ENCODE results near the gene MMP13. TPM values are rescaled to one million over a fixed set of nuclear protein-coding genes. Genes with fewer than 3 reads are reported as not detected.

Gene MMP13
- total RNA-seq, 1 donor from 2014 or later = not detected

DNA sequence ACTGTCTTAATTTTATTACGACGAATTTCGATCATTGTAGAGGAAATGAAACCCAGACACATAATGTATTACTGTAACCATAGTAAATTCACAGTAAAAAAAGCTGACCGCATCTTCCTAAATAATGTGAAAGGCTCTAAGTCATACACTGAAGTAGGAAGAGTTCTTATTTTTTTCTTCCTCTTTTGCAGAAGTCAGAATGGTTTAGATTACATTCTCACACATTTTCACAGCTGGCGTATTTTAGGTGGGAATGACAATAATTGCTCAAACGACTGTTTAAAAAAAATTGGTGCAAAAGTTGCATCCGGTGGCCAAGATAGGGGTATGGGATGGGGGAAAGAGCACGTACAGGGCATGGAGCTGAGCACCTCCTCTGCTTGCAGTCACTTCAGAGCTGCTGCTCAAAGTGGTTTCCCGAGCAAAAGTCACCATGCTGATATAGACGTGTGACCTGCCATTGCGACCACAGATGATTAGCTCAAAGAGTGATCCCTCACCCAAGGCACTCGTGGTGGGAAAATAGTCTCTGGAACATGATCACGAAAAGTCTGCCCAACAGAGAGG, 35.3 kb downstream of the MMP13 start:
- no peaks in the 10 kb centered on the region for H3K36me3 Mint-ChIP-seq
- no peak overlapping the region for H3K4me3 Mint-ChIP-seq
- H3K4me2 ChIP-seq = no peak overlapping the region
- H3K9ac ChIP-seq = no peak overlapping the region
- no peaks in the 10 kb centered on the region for H3K9me3 ChIP-seq (ENCODE audit: low read depth)
- DNase-seq (ENCODE audit: low spot score) = no peak
- H3K4me1 Mint-ChIP-seq = no peaks in the 10 kb centered on the region
- no peak overlapping the region for H3K27ac ChIP-seq
- no peaks in the 10 kb centered on the region for H3K9me3 Mint-ChIP-seq
- H2AFZ ChIP-seq (replicated peaks) = no peak overlapping the region
- H3K27me3 ChIP-seq = no peaks in the 10 kb centered on the region
- no peak overlapping the region for H3K27ac Mint-ChIP-seq
- TF ChIP-seq EZH2 (IDR thresholded peaks at IDR 0.05) (no peak), EZH2phosphoT487 (IDR thresholded peaks at IDR 0.05) (no peak), CTCF (IDR thresholded peaks at IDR 0.05) (no peak)
- H3K36me3 ChIP-seq = no peaks in the 10 kb centered on the region
- H3K27me3 Mint-ChIP-seq (ENCODE audit: insufficient read depth, low read depth) = peaks cover 3% of the 10 kb centered on the region
- H3K4me1 ChIP-seq = no peaks in the 10 kb centered on the region
- H4K20me1 ChIP-seq (ENCODE audit: low read depth) = no peaks in the 10 kb centered on the region
- H3K4me3 ChIP-seq = no peak overlapping the region
- H3K79me2 ChIP-seq (ENCODE audit: low read depth) = no peaks in the 10 kb centered on the region
- no peaks in the 10 kb centered on the region for H3F3A ChIP-seq (ENCODE audit: low read depth)

GRCh38 chr11:102915044-102915375, 40.5 kb downstream of the MMP13 start:
- Histone ChIP-seq H4K20me1 (ENCODE audit: low read depth) (no peaks in the 10 kb centered on the region), H3F3A (ENCODE audit: low read depth) (peaks cover 27% of the 10 kb centered on the region), H3K4me3 (no peak overlapping the region), H3K4me2 (no peak overlapping the region), H3K36me3 (no peaks in the 10 kb centered on the region), H3K27me3 (no peaks in the 10 kb centered on the region), H3K4me1 (peaks cover 16% of the 10 kb centered on the region), H3K27ac (no peak overlapping the region), H3K9ac (no peak overlapping the region), H3K79me2 (ENCODE audit: low read depth) (no peaks in the 10 kb centered on the region), H3K9me3 (ENCODE audit: low read depth) (no peaks in the 10 kb centered on the region), H2AFZ (replicated peaks) (peak overlapping the region; percentile 6)
- Mint-ChIP-seq H3K36me3 (no peaks in the 10 kb centered on the region), H3K4me1 (peaks cover 2% of the 10 kb centered on the region), H3K27me3 (ENCODE audit: insufficient read depth, low read depth) (peaks cover 2% of the 10 kb centered on the region), H3K4me3 (no peak overlapping the region), H3K9me3 (no peaks in the 10 kb centered on the region), H3K27ac (no peak overlapping the region)
- no peak for TF ChIP-seq CTCF (IDR thresholded peaks at IDR 0.05)
- no peak for TF ChIP-seq EZH2 (IDR thresholded peaks at IDR 0.05)
- TF ChIP-seq EZH2phosphoT487 (IDR thresholded peaks at IDR 0.05) = no peak
- no peak for DNase-seq (ENCODE audit: low spot score)

DNA sequence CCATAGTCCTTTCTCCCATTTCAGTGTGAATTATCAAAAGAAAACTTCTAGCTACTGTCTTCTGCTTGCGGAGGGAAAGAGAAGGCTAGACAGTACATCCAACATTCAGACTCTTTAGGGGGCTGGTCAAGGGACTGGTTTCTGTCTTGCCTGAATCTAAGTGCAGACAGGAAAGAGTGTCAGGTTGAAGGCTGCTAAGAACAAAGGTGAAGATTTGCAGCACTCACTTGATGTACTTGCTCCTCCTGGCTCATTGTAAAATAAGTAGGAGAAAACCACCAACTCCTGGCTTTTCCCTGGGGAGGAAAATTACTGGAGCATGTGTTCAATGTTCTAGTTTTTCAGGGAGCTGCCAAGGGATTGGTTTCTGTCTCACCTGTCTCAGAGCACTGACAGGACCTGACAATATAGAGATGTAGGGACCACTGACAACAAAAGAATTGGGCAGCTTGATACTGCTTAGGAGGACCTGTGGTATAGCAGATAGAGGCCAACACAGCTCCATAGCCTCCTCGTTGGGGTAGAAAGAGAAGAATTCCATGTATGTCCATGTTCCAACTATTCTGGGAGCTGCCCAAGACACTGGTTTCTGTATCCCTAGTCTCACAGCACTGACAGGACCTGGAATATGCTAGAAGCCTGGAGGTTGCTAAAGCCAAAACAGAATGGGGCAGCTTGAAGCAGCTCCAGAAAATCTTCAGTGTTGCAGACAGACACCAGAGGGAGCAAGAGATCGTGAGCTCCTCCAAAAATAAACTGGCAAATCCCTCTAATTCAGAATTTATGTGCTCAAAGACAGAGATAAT, 41.1 kb downstream of the MMP13 start:
- no peak overlapping the region for H3K4me2 ChIP-seq
- Mint-ChIP-seq H3K36me3 (no peaks in the 10 kb centered on the region), H3K4me3 (no peak overlapping the region), H3K9me3 (no peaks in the 10 kb centered on the region), H3K4me1 (peaks cover 2% of the 10 kb centered on the region), H3K27me3 (ENCODE audit: insufficient read depth, low read depth) (peaks cover 2% of the 10 kb centered on the region), H3K27ac (no peak overlapping the region)
- no peak for TF ChIP-seq EZH2phosphoT487 (IDR thresholded peaks at IDR 0.05)
- TF ChIP-seq CTCF (IDR thresholded peaks at IDR 0.05) = peak; percentile 70
- peaks cover 27% of the 10 kb centered on the region for H3F3A ChIP-seq (ENCODE audit: low read depth)
- peak; percentile 51 for DNase-seq (ENCODE audit: low spot score)
- H3K79me2 ChIP-seq (ENCODE audit: low read depth) = no peaks in the 10 kb centered on the region
- peaks cover 16% of the 10 kb centered on the region for H3K4me1 ChIP-seq
- no peak overlapping the region for H3K4me3 ChIP-seq
- no peak overlapping the region for H3K27ac ChIP-seq
- H3K9ac ChIP-seq = no peak overlapping the region
- no peaks in the 10 kb centered on the region for H3K36me3 ChIP-seq
- no peaks in the 10 kb centered on the region for H3K9me3 ChIP-seq (ENCODE audit: low read depth)
- no peaks in the 10 kb centered on the region for H4K20me1 ChIP-seq (ENCODE audit: low read depth)
- no peaks in the 10 kb centered on the region for H3K27me3 ChIP-seq
- peak overlapping the region; percentile 60 for H2AFZ ChIP-seq (replicated peaks)
